ENCODE data around the gene UPB1. TPM values are rescaled to one million over a fixed set of nuclear protein-coding genes. Genes with fewer than 3 reads are reported as not detected.
A peak's percentile ranks its signal among the peaks of the same experiment; 100 is the strongest.

UPB1 gene
- total and polyA plus RNA-seq, 10 of the 15 experiments (the other 5 are each of a cell fraction or from before 2014, with no cell fraction given), result 0.89 to 20.5 (median 3.1) TPM

DNA sequence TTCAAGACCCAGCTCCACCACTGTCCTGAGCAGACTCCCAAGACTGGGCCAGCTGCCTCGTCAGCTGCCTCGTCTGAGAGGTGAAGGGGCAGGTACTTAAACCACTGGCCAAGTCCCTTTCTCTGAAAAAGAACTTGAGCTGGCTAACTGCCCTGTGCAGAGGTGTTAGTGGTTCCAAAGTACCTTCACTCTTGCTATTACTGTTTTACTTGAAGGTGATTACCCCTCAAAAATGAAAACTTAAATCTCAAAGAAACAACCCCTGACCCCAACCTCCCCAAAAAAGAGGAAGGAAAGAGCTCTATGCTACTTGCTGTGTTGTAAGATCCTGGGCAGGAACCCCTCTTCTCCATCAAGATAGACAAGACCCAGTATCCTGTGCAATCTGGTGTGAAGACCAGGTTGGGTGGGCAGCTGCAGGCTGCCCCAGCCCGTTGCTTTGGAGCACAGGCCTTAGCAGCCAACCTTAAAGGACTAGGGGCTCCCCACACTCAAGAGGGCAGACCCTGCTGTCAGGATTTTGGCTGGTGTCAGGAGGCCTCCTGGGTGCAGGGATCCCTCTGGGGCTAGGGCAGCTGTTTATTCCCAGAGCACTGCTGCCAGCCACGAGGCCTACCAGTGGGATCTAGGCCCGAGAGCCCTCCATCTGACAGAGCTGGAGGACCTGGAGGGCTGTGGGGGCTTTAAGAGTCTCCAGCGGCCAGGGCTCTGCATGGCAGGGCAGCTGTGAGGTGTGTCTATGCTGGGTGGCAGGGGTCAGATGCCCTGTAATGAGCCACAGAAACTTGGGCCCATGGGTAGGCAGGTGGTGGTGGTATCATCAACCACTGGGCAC lies 46.8 kb downstream of the UPB1 start:
- Histone ChIP-seq H2AFZ (ENCODE audit: control insufficient read depth, low read depth, low read length) (no peak overlapping the region), H3K9me3 (replicated peaks; ENCODE audit: control insufficient read depth, insufficient read depth, low read length) (no peaks in the 10 kb centered on the region), H3K4me2 (ENCODE audit: control insufficient read depth, insufficient read depth) (no peak overlapping the region), H3K79me2 (ENCODE audit: control insufficient read depth, insufficient read depth, low read length) (no peaks in the 10 kb centered on the region), H3K4me3 (no peak overlapping the region), H3K27ac (ENCODE audit: control insufficient read depth, insufficient read depth) (no peak overlapping the region), H4K20me1 (ENCODE audit: control insufficient read depth, insufficient read depth) (no peaks in the 10 kb centered on the region), H3K4me1 (ENCODE audit: control insufficient read depth, insufficient read depth, low read length) (no peaks in the 10 kb centered on the region), H3K27me3 (replicated peaks in 1 of 2; ENCODE audit: control insufficient read depth in 2 of 2, insufficient read depth in 2 of 2, low read length in 1 of 2) (no peaks in the 10 kb centered on the region), H3K9ac (ENCODE audit: control insufficient read depth, insufficient read depth, low read length) (no peak overlapping the region), H3K36me3 (ENCODE audit: control insufficient read depth in 2 of 2, insufficient read depth in 2 of 2, low read length in 1 of 2) (peaks cover 17 to 41% of the 10 kb centered on the region in 2 experiments)
- in situ Hi-C loops (cut with MboI) (no loop called here), intact Hi-C loops (cut with micrococcal nuclease; ENCODE audit: unreplicated experiment) (no loop called here)
- ChIA-PET POLR2A (interaction anchor here (1.1 kb wide), 1 partner anchor 13 kb away, joined by 5 read pairs; the partner anchor contains the start of gene GUCD1), CTCF (interaction anchor here (2.0 kb wide), 1 partner anchor 14 kb away, joined by 7 read pairs; no protein-coding TSS in a partner anchor), RAD21 (ENCODE audit: unreplicated experiment) (no interaction called here), SMC1A (ENCODE audit: uncharacterized antibody, unreplicated experiment) (interaction anchor here (0.6 to 0.8 kb wide), 3 partner anchors 12 to 26 kb away, joined by 3 read pairs; no protein-coding TSS in a partner anchor)
- WGBS (ENCODE audit: insufficient coverage, insufficient replicate concordance, low lambda C conversion rate, missing lambda C conversion rate), result 78% methylated on average over 6 of the region's 6 CpGs
- no peak for DNase-seq (ENCODE audit: low read depth, low spot score)
- FAIRE-seq, result no peak
- TF ChIP-seq MTA2 (IDR thresholded peaks at IDR 0.05; ENCODE audit: low read depth) (no peak), NR2F1 (conservative IDR thresholded peaks at IDR 0.05) (peak; percentile 83)
- BruUV-seq (replicated peaks), result no TSS peak
- ATAC-seq, result no peak; the same call in 2 of the 3 replicates

DNA sequence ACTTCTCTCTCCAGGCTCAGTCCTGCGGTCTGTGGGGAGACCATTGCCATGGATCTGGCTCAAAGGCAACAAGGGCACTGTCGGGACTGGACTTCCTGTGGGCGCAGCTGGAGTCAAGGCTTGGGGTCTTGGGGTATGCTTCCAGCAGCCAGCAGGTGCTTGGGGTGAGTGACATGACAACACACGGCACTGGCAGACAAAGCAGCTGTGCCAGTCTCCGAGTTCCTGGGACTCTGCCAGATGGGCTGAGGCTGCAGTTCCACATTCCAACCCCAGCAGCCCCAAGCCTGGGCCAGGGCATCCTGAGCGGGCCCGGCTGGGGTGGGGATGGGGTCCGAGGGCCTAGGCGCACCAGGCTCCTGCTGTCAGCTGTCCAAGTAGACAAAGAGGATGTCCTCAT lies 47.5 kb downstream of the UPB1 start:
- no peaks in the 10 kb centered on the region for H4K20me1 ChIP-seq (ENCODE audit: control insufficient read depth, insufficient read depth)
- SMC1A ChIA-PET (ENCODE audit: uncharacterized antibody, unreplicated experiment), result interaction anchor here (0.6 kb wide), 1 partner anchor 14 kb away, joined by 3 read pairs; no protein-coding TSS in a partner anchor
- no peak overlapping the region for H3K9ac ChIP-seq (ENCODE audit: control insufficient read depth, insufficient read depth, low read length)
- peaks cover 17 to 48% of the 10 kb centered on the region in 2 experiments for H3K36me3 ChIP-seq (ENCODE audit: control insufficient read depth in 2 of 2, insufficient read depth in 2 of 2, low read length in 1 of 2)
- intact Hi-C loops (cut with micrococcal nuclease; ENCODE audit: unreplicated experiment) (no loop called here), in situ Hi-C loops (cut with MboI) (no loop called here)
- DNase-seq (ENCODE audit: low read depth, low spot score) (no peak), FAIRE-seq (no peak), ATAC-seq (no peak)
- WGBS (ENCODE audit: insufficient coverage, insufficient replicate concordance, low lambda C conversion rate, missing lambda C conversion rate), result 87% methylated on average over 7 of the region's 9 CpGs
- no peak overlapping the region for H2AFZ ChIP-seq (ENCODE audit: control insufficient read depth, low read depth, low read length)
- no peak overlapping the region for H3K27ac ChIP-seq (ENCODE audit: control insufficient read depth, insufficient read depth)
- no peak overlapping the region for H3K4me3 ChIP-seq
- H3K79me2 ChIP-seq (ENCODE audit: control insufficient read depth, insufficient read depth, low read length), result no peaks in the 10 kb centered on the region
- CTCF ChIA-PET, result no interaction called here
- no peaks in the 10 kb centered on the region for H3K9me3 ChIP-seq (replicated peaks; ENCODE audit: control insufficient read depth, insufficient read depth, low read length)
- RAD21 ChIA-PET (ENCODE audit: unreplicated experiment), result no interaction called here
- no peaks in the 10 kb centered on the region for H3K27me3 ChIP-seq (replicated peaks in 1 of 2; ENCODE audit: control insufficient read depth in 2 of 2, insufficient read depth in 2 of 2, low read length in 1 of 2)
- no TSS peak for BruUV-seq (replicated peaks)
- POLR2A ChIA-PET, result interaction anchor here (1.1 kb wide), 1 partner anchor 13 kb away, joined by 5 read pairs; the partner anchor contains the start of gene GUCD1
- no peaks in the 10 kb centered on the region for H3K4me1 ChIP-seq (ENCODE audit: control insufficient read depth, insufficient read depth, low read length)
- no peak overlapping the region for H3K4me2 ChIP-seq (ENCODE audit: control insufficient read depth, insufficient read depth)
- TF ChIP-seq, protein P1, sequence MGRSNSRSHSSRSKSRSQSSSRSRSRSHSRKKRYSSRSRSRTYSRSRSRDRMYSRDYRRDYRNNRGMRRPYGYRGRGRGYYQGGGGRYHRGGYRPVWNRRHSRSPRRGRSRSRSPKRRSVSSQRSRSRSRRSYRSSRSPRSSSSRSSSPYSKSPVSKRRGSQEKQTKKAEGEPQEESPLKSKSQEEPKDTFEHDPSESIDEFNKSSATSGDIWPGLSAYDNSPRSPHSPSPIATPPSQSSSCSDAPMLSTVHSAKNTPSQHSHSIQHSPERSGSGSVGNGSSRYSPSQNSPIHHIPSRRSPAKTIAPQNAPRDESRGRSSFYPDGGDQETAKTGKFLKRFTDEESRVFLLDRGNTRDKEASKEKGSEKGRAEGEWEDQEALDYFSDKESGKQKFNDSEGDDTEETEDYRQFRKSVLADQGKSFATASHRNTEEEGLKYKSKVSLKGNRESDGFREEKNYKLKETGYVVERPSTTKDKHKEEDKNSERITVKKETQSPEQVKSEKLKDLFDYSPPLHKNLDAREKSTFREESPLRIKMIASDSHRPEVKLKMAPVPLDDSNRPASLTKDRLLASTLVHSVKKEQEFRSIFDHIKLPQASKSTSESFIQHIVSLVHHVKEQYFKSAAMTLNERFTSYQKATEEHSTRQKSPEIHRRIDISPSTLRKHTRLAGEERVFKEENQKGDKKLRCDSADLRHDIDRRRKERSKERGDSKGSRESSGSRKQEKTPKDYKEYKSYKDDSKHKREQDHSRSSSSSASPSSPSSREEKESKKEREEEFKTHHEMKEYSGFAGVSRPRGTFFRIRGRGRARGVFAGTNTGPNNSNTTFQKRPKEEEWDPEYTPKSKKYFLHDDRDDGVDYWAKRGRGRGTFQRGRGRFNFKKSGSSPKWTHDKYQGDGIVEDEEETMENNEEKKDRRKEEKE (IDR thresholded peaks at IDR 0.05), result no peak
- TF ChIP-seq MEF2B (IDR thresholded peaks at IDR 0.05; ENCODE audit: partially characterized antibody, poor library complexity, severe bottlenecking) (no peak), FOXK2 (IDR thresholded peaks at IDR 0.05) (no peak)
- TF ChIP-seq, protein P2, sequence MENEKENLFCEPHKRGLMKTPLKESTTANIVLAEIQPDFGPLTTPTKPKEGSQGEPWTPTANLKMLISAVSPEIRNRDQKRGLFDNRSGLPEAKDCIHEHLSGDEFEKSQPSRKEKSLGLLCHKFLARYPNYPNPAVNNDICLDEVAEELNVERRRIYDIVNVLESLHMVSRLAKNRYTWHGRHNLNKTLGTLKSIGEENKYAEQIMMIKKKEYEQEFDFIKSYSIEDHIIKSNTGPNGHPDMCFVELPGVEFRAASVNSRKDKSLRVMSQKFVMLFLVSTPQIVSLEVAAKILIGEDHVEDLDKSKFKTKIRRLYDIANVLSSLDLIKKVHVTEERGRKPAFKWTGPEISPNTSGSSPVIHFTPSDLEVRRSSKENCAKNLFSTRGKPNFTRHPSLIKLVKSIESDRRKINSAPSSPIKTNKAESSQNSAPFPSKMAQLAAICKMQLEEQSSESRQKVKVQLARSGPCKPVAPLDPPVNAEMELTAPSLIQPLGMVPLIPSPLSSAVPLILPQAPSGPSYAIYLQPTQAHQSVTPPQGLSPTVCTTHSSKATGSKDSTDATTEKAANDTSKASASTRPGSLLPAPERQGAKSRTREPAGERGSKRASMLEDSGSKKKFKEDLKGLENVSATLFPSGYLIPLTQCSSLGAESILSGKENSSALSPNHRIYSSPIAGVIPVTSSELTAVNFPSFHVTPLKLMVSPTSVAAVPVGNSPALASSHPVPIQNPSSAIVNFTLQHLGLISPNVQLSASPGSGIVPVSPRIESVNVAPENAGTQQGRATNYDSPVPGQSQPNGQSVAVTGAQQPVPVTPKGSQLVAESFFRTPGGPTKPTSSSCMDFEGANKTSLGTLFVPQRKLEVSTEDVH (IDR thresholded peaks at IDR 0.05; ENCODE audit: low read depth, partially characterized antibody), result no peak

Data from GM12878 (cell line).